GM18508 (cell line): ENCODE measurements around the gene XAF1.
"Not testable (repeated sequence)": the region's sequence is repeated elsewhere in the genome, so short reads cannot be mapped to it uniquely, and the experiment has no call there.

Experiments
- ATAC-seq: cut with Tn5 transposase; IDR thresholded peaks from one replicate; pipeline ENCODE4 v1.9.1; 2021; ENCODE audit warnings: moderate number of reproducible peaks; ENCODE audit not compliant: insufficient read depth, unreplicated experiment

The XAF1 gene

GRCh38 chr17:6755731-6756184 is at the start of gene XAF1:
Gene XAF1 (plus strand): TSS chr17:6756046. CDS start chr17:6756079, 33 bp downstream.
- ATAC-seq, result no peak

- ATAC-seq, result no peak
Observed at GRCh38 chr17:6706499-6706898, 49.3 kb upstream of the XAF1 start.

- ATAC-seq, result no peak
Observed at GRCh38 chr17:6706996-6707395, 48.9 kb upstream of the XAF1 start.

GRCh38 chr17:6708357-6708961 is 47.4 kb upstream of the XAF1 start:
- ATAC-seq, result no peak

- ATAC-seq, result no peak
Observed at GRCh38 chr17:6710317-6710716, 45.5 kb upstream of the XAF1 start.

GRCh38 chr17:6711081-6711674 is 44.7 kb upstream of the XAF1 start:
- no peak for ATAC-seq

- ATAC-seq, result no peak
Observed at GRCh38 chr17:6711681-6712057, 44.2 kb upstream of the XAF1 start.

GRCh38 chr17:6712058-6712853 is 43.6 kb upstream of the XAF1 start:
- ATAC-seq, result no peak

- ATAC-seq, result no peak
Observed at GRCh38 chr17:6712854-6713129, 43.1 kb upstream of the XAF1 start.

- ATAC-seq, result no peak
Observed at GRCh38 chr17:6713130-6713917, 42.5 kb upstream of the XAF1 start, which contains the start of gene SLC13A5. Gene SLC13A5 (minus strand): TSS chr17:6713369. CDS start chr17:6713333, 36 bp downstream.

- ATAC-seq, result no peak
Observed at GRCh38 chr17:6713918-6714271, 42.0 kb upstream of the XAF1 start.

GRCh38 chr17:6714315-6714874 is 41.5 kb upstream of the XAF1 start:
- ATAC-seq, result no peak

- no peak for ATAC-seq
Observed at GRCh38 chr17:6716736-6717135, 39.1 kb upstream of the XAF1 start.

- no peak for ATAC-seq
Observed at GRCh38 chr17:6721744-6722143, 34.1 kb upstream of the XAF1 start.

GRCh38 chr17:6724009-6724408 is 31.8 kb upstream of the XAF1 start:
- ATAC-seq, result no peak

GRCh38 chr17:6729531-6729930 is 26.3 kb upstream of the XAF1 start:
- no peak for ATAC-seq

- not testable (repeated sequence) for ATAC-seq
Observed at GRCh38 chr17:6746665-6747064, 9.2 kb upstream of the XAF1 start.

GRCh38 chr17:6748617-6749016 is 7.2 kb upstream of the XAF1 start:
- no peak for ATAC-seq

- ATAC-seq, result no peak
Observed at GRCh38 chr17:6749519-6749918, 6.3 kb upstream of the XAF1 start.

GRCh38 chr17:6752068-6752909 is 3.6 kb upstream of the XAF1 start:
- no peak for ATAC-seq
